ENCODE data around the gene KAZN.

KAZN gene

GRCh38 chr1:14849038-14849437, 250.6 kb downstream of the KAZN start:
- Mint-ChIP-seq H3K27me3 (peaks cover 4% of the 10 kb centered on the region), H3K27ac (no peak overlapping the region), H3K9me3 (peaks cover 12% of the 10 kb centered on the region), H3K4me3 (no peak overlapping the region), H3K36me3 (ENCODE audit: low read depth) (no peaks in the 10 kb centered on the region), H3K4me1 (ENCODE audit: low read depth) (no peaks in the 10 kb centered on the region)
- intact Hi-C loops (cut with micrococcal nuclease), result no loop called here

DNA sequence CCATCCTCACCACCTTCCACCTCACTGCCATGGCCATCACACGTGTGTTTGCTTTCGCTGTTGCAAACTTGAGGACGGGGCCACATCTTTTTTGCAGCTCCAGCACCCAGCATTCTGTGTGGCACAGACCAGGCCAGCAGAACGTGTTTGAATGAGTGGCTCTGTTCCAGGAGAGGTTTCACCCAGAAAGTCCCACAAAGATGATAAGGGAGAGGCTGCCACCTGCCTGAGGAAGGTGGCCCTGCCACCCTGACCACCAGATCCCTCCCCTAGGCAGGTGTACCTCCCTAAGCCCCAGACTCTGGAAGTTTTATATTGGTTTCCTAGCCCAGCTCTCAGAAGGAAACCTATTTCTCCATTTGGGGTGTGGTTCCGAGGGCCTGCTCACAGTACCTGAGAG, 252.1 kb downstream of the KAZN start:
- no peak overlapping the region for H3K27ac Mint-ChIP-seq
- H3K27me3 Mint-ChIP-seq, result peaks cover 8% of the 10 kb centered on the region
- H3K9me3 Mint-ChIP-seq, result peaks cover 1% of the 10 kb centered on the region
- H3K4me3 Mint-ChIP-seq, result no peak overlapping the region
- intact Hi-C loops (cut with micrococcal nuclease), result no loop called here
- H3K4me1 Mint-ChIP-seq (ENCODE audit: low read depth), result no peaks in the 10 kb centered on the region
- no peaks in the 10 kb centered on the region for H3K36me3 Mint-ChIP-seq (ENCODE audit: low read depth)

- H3K4me3 Mint-ChIP-seq, result no peak overlapping the region
- peaks cover 10% of the 10 kb centered on the region for H3K27me3 Mint-ChIP-seq
- intact Hi-C loops (cut with micrococcal nuclease), result no loop called here
- no peak overlapping the region for H3K27ac Mint-ChIP-seq
- no peaks in the 10 kb centered on the region for H3K4me1 Mint-ChIP-seq (ENCODE audit: low read depth)
- no peaks in the 10 kb centered on the region for H3K36me3 Mint-ChIP-seq (ENCODE audit: low read depth)
- no peaks in the 10 kb centered on the region for H3K9me3 Mint-ChIP-seq
These were observed 253.3 kb downstream of the KAZN start for GRCh38 chr1:14851760-14852159.

DNA sequence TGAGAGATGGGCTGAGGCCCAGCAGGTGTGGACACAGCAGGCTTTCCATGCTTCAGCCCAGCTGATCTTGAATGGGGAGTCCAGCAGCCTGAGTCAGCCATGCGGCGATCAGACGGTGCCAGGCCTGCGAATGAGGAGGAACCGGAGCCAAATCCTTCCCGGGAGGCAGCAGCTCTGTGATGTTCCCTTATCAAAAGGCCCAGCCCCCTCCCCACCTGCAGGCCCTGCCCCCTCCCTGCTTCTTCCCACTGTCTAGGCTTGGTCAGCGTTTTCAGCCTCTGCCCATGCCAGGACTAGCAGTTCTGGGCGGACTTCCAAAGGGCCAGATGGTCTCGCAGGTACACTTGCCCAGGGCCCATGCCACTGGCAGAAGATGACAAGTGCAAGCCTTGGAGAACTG, 253.8 kb downstream of the KAZN start:
- Mint-ChIP-seq H3K27ac (no peak overlapping the region), H3K36me3 (ENCODE audit: low read depth) (no peaks in the 10 kb centered on the region), H3K4me3 (no peak overlapping the region), H3K9me3 (no peaks in the 10 kb centered on the region), H3K4me1 (ENCODE audit: low read depth) (no peaks in the 10 kb centered on the region), H3K27me3 (peaks cover 10% of the 10 kb centered on the region)
- intact Hi-C loops (cut with micrococcal nuclease), result no loop called here

- no peaks in the 10 kb centered on the region for H3K36me3 Mint-ChIP-seq (ENCODE audit: low read depth)
- H3K4me3 Mint-ChIP-seq, result no peak overlapping the region
- peaks cover 8% of the 10 kb centered on the region for H3K27me3 Mint-ChIP-seq
- H3K4me1 Mint-ChIP-seq (ENCODE audit: low read depth), result no peaks in the 10 kb centered on the region
- no peaks in the 10 kb centered on the region for H3K9me3 Mint-ChIP-seq
- H3K27ac Mint-ChIP-seq, result no peak overlapping the region
- intact Hi-C loops (cut with micrococcal nuclease), result no loop called here
These were observed 255.0 kb downstream of the KAZN start for GRCh38 chr1:14853518-14853917.

GRCh38 chr1:14855268-14855667, 256.8 kb downstream of the KAZN start:
- Mint-ChIP-seq H3K4me1 (ENCODE audit: low read depth) (no peaks in the 10 kb centered on the region), H3K36me3 (ENCODE audit: low read depth) (no peaks in the 10 kb centered on the region), H3K27ac (no peak overlapping the region), H3K9me3 (no peaks in the 10 kb centered on the region), H3K27me3 (peaks cover 8% of the 10 kb centered on the region), H3K4me3 (no peak overlapping the region)
- intact Hi-C loops (cut with micrococcal nuclease), result no loop called here

- Mint-ChIP-seq H3K4me3 (no peak overlapping the region), H3K4me1 (ENCODE audit: low read depth) (no peaks in the 10 kb centered on the region), H3K36me3 (ENCODE audit: low read depth) (no peaks in the 10 kb centered on the region), H3K27ac (no peak overlapping the region), H3K9me3 (no peaks in the 10 kb centered on the region), H3K27me3 (peaks cover 8% of the 10 kb centered on the region)
- intact Hi-C loops (cut with micrococcal nuclease), result no loop called here
These were observed 257.3 kb downstream of the KAZN start for GRCh38 chr1:14855801-14856200.

GRCh38 chr1:14857436-14858195, 259.1 kb downstream of the KAZN start:
- Mint-ChIP-seq H3K27me3 (peaks cover 8% of the 10 kb centered on the region), H3K4me1 (ENCODE audit: low read depth) (peaks cover 4% of the 10 kb centered on the region), H3K9me3 (no peaks in the 10 kb centered on the region), H3K4me3 (no peak overlapping the region), H3K36me3 (ENCODE audit: low read depth) (no peaks in the 10 kb centered on the region), H3K27ac (no peak overlapping the region)
- intact Hi-C loops (cut with micrococcal nuclease), result no loop called here

DNA sequence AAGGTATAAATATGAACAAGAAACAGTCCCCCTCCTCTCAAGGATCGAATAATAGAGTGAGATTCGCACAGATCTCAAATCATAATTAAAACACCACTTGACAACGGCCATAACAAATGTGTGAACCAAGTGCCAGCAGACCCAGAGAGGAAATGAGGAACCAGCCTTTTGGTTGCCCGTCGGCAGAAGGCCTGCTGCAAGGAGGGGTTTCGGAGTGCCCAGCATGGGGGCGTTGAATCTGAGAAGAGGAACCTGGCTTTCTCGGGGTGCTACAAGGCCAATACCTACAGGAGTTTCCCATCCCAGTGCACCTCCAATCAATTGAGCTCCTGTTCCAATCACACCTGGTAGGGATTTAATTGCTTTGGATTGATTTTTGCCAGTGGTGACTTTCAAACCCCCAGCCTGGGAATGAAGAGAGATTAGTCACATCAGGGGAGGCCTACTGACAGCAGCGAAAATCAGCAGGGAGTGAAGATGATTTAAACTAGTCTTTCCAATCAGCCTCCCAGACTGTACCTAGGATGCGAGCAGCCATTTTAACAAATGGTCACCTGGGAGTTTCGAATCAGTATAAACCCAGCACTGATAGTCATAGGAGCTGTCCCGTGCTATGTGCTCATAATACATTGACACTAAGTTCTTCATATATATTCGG, 263.8 kb downstream of the KAZN start:
- peaks cover 11% of the 10 kb centered on the region for H3K27me3 Mint-ChIP-seq
- H3K4me1 Mint-ChIP-seq (ENCODE audit: low read depth), result peaks cover 12% of the 10 kb centered on the region
- no peak overlapping the region for H3K4me3 Mint-ChIP-seq
- intact Hi-C loops (cut with micrococcal nuclease), result no loop called here
- H3K9me3 Mint-ChIP-seq, result no peaks in the 10 kb centered on the region
- no peak overlapping the region for H3K27ac Mint-ChIP-seq
- H3K36me3 Mint-ChIP-seq (ENCODE audit: low read depth), result no peaks in the 10 kb centered on the region

GRCh38 chr1:14865106-14865505, 266.6 kb downstream of the KAZN start:
- peaks cover 12% of the 10 kb centered on the region for H3K27me3 Mint-ChIP-seq
- no peak overlapping the region for H3K4me3 Mint-ChIP-seq
- H3K36me3 Mint-ChIP-seq (ENCODE audit: low read depth), result no peaks in the 10 kb centered on the region
- H3K4me1 Mint-ChIP-seq (ENCODE audit: low read depth), result peaks cover 18% of the 10 kb centered on the region
- H3K27ac Mint-ChIP-seq, result no peak overlapping the region
- no peaks in the 10 kb centered on the region for H3K9me3 Mint-ChIP-seq
- intact Hi-C loops (cut with micrococcal nuclease), result no loop called here

DNA sequence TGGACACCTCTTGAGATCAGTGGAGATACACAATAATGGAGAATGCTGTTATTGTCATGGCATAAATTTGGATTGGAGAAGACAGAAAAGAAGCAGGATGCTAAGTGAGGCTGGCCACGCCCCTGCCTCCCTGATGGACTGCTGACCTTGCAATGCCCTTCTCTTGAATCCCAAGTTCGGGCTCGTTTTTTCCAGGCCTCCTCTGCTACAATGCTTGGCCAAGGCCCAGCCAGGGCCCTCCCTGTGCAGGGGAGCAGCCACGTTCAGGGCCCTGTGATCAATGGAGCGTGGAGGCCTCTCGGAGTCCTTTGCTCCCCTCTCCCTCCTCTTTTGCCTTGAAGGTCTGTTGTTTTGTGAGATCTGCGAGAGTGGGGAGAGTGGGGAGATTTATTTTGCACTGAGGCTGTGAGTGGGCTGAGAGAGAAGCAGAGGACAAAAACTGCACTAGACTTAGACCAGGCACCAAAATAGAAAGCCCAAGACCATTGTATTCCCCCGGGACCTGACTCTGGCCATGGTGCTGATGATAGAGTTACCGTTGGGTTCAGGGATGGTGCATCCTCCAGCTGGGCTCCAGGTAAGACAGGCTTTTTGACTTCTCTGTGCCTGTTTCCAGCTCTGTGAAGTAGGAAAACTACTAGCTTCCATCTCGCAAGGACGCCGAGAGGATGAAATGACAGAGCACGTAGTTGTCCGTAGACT, 268.6 kb downstream of the KAZN start:
- Mint-ChIP-seq H3K9me3 (no peaks in the 10 kb centered on the region), H3K27me3 (peaks cover 15% of the 10 kb centered on the region), H3K27ac (no peak overlapping the region), H3K4me3 (no peak overlapping the region), H3K36me3 (ENCODE audit: low read depth) (no peaks in the 10 kb centered on the region), H3K4me1 (ENCODE audit: low read depth) (peaks cover 30% of the 10 kb centered on the region)
- intact Hi-C loops (cut with micrococcal nuclease), result no loop called here

- Mint-ChIP-seq H3K4me3 (no peak overlapping the region), H3K27me3 (peaks cover 15% of the 10 kb centered on the region), H3K4me1 (ENCODE audit: low read depth) (peaks cover 26% of the 10 kb centered on the region), H3K9me3 (no peaks in the 10 kb centered on the region), H3K36me3 (ENCODE audit: low read depth) (no peaks in the 10 kb centered on the region), H3K27ac (no peak overlapping the region)
- intact Hi-C loops (cut with micrococcal nuclease), result no loop called here
These were observed 270.7 kb downstream of the KAZN start for GRCh38 chr1:14869187-14869586.

DNA sequence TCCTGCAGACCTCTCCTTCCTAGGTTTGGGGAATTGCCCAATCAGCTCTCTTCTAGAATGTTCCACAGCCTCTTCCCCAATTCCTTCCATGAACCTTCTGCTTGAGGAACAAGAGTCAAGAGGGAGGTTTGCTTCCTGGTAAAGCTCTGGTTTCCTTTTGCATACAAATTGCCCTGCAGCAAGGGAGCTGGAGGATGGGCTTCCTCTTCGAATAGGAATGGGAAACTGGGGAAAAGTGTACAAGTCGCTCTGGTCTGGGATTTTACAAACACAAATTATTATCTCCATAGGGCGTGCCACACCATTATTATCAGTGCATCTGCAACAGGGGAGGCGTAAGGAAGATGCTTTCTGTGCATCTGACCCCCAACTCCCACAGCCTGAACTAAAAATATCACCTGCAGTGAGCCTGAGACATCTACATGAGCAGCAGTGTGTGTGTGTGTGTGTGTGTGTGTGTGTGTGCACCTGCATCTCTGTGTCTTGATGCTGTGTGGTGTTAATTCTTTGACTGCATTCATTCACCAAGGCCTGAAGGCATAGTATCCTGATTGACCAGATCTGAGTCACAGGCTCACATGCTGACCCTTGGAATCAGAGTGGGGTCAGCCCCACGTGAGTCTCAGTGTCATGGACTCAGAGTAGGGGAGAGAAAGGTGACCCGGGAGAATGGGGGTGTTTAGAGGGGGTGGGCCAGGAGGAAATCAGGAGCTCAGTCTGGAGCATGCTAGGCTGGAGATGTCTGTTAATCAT, 272.9 kb downstream of the KAZN start:
- Mint-ChIP-seq H3K9me3 (no peaks in the 10 kb centered on the region), H3K36me3 (ENCODE audit: low read depth) (no peaks in the 10 kb centered on the region), H3K4me3 (no peak overlapping the region), H3K27ac (no peak overlapping the region), H3K27me3 (peaks cover 15% of the 10 kb centered on the region), H3K4me1 (ENCODE audit: low read depth) (peaks cover 18% of the 10 kb centered on the region)
- intact Hi-C loops (cut with micrococcal nuclease), result no loop called here

GRCh38 chr1:14872762-14873161, 274.3 kb downstream of the KAZN start:
- no peak overlapping the region for H3K4me3 Mint-ChIP-seq
- H3K4me1 Mint-ChIP-seq (ENCODE audit: low read depth), result peaks cover 18% of the 10 kb centered on the region
- H3K27me3 Mint-ChIP-seq, result peaks cover 14% of the 10 kb centered on the region
- no peaks in the 10 kb centered on the region for H3K36me3 Mint-ChIP-seq (ENCODE audit: low read depth)
- no peak overlapping the region for H3K27ac Mint-ChIP-seq
- intact Hi-C loops (cut with micrococcal nuclease), result no loop called here
- no peaks in the 10 kb centered on the region for H3K9me3 Mint-ChIP-seq
